Measurements from ENCODE around the gene ZNF710. TPM values are rescaled to one million over a fixed set of nuclear protein-coding genes. Genes with fewer than 3 reads are reported as not detected.

Gene ZNF710
- total and polyA plus RNA-seq, 2 of the 4 experiments (the other 2 are of a cell fraction), result 7.6 to 8.2 TPM

DNA sequence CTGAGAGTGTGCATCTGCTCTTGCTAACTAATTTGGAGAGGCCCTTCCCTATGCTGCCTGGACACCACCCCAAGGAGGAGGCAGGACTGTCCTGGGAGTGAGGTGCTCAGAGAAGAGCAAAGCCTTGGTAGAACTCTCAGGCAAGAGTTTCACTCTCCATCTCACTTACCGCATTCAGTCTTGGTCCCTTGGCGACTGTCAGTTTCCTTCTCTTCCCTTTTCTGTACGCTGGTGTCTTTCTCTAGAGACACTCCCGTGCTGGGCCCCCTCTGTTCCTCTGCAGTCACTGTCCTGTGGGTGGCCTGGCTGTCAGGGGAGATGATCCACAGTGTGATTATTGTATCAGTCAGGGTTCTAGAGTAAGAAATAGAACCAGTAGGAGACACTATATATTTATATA is 57.2 kb downstream of the ZNF710 start:
- Histone ChIP-seq H3K9me1 (ENCODE audit: insufficient read depth, low read length) (peaks cover 23% of the 10 kb centered on the region), H3K23ac (ENCODE audit: low read depth, low read length) (no peak overlapping the region), H3K4me3 (ENCODE audit: insufficient read depth, low read depth, low read length) (no peak overlapping the region), H4K20me1 (ENCODE audit: insufficient read depth, low read length) (peaks cover 25% of the 10 kb centered on the region), H3K4ac (ENCODE audit: low read depth, low read length) (no peak overlapping the region), H3K9me3 (ENCODE audit: control insufficient read depth, insufficient read depth, low read length) (no peaks in the 10 kb centered on the region), H2BK20ac (ENCODE audit: low read depth, low read length) (no peak overlapping the region), H4K5ac (ENCODE audit: low read depth, low read length) (no peak overlapping the region), H3K4me1 (ENCODE audit: control insufficient read depth, insufficient read depth, low read length) (peaks cover 3% of the 10 kb centered on the region; the same call in 1 of the 2 replicates), H4K91ac (ENCODE audit: insufficient read depth, low read depth, low read length) (no peak overlapping the region), H3K79me1 (ENCODE audit: low read depth in 1 of 2, low read length in 2 of 2) (peaks cover 5 to 63% of the 10 kb centered on the region in 2 experiments), H2AK9ac (replicated peaks; ENCODE audit: low read depth, low read length, poor library complexity) (no peak overlapping the region), H2BK5ac (ENCODE audit: low read depth, low read length, poor library complexity, severe bottlenecking) (no peak overlapping the region), H3K18ac (ENCODE audit: low read depth, low read length) (no peak overlapping the region), H2BK15ac (ENCODE audit: low read depth, low read length) (no peak overlapping the region), H2AFZ (replicated peaks; ENCODE audit: low read length, poor library complexity) (no peak overlapping the region), H2AK5ac (ENCODE audit: low read depth, low read length) (no peak overlapping the region), H2BK120ac (ENCODE audit: low read depth, low read length) (no peak overlapping the region), H3K36me3 (ENCODE audit: control insufficient read depth, insufficient read depth, low read length) (no peaks in the 10 kb centered on the region), H3K14ac (replicated peaks; ENCODE audit: low read depth, low read length) (no peak overlapping the region), H3K4me2 (ENCODE audit: low read depth, low read length) (no peak overlapping the region), H4K8ac (ENCODE audit: low read depth in 2 of 2, low read length in 2 of 2) (no peak overlapping the region), H3K27me3 (ENCODE audit: control insufficient read depth, insufficient read depth, low read length) (no peaks in the 10 kb centered on the region), H3K27ac (ENCODE audit: insufficient read depth, low read length) (no peak overlapping the region), H3K9ac (ENCODE audit: low read depth, low read length) (no peak overlapping the region), H3K56ac (ENCODE audit: extremely low read depth, insufficient read depth, low read length) (no peak overlapping the region)
- in situ Hi-C loops (cut with MboI; ENCODE audit: low sequenced_read_pairs), result no loop called here
- CTCF ChIA-PET, result no interaction called here
- DNase-seq (no peak), ATAC-seq (ENCODE audit: low read depth) (no peak)
- intact Hi-C loops (cut with micrococcal nuclease), result no loop called here
- BruUV-seq (replicated peaks), result no TSS peak
- no CpG with 5 or more reads among the region's 4 CpGs for WGBS, 2 experiments (ENCODE audit: extremely low coverage in 2 of 2, insufficient read length in 1 of 2)
- dilution Hi-C loops (cut with HindIII; ENCODE audit: low sequenced_read_pairs, unreplicated experiment), result no loop called here
- TF ChIP-seq MXI1 (IDR thresholded peaks at IDR 0.05; ENCODE audit: borderline replicate concordance, low read depth, low read length) (no peak), CHD1 (IDR thresholded peaks at IDR 0.05; ENCODE audit: low read depth, low read length) (no peak), POLR2A (IDR thresholded peaks at IDR 0.05; ENCODE audit: low read depth, low read length) (no peak), USF2 (IDR thresholded peaks at IDR 0.05; ENCODE audit: low read depth, low read length) (no peak), RFX5 (IDR thresholded peaks at IDR 0.05; ENCODE audit: low read depth, low read length) (no peak), NFE2L2 (IDR thresholded peaks at IDR 0.05; ENCODE audit: low read depth, low read length) (no peak), CEBPB (IDR thresholded peaks at IDR 0.05; ENCODE audit: low read depth, low read length) (no peak), RCOR1 (IDR thresholded peaks at IDR 0.05; ENCODE audit: insufficient replicate concordance, low read length) (no peak), SMC3 (IDR thresholded peaks at IDR 0.05; ENCODE audit: low read depth, low read length) (no peak), MAFK (IDR thresholded peaks at IDR 0.05; ENCODE audit: low read depth, low read length) (no peak), MAZ (IDR thresholded peaks at IDR 0.05; ENCODE audit: borderline replicate concordance, low read depth, low read length) (no peak), RAD21 (IDR thresholded peaks at IDR 0.05; ENCODE audit: low read length) (no peak), BHLHE40 (IDR thresholded peaks at IDR 0.05; ENCODE audit: low read depth, low read length) (no peak), FOS (IDR thresholded peaks at IDR 0.05; ENCODE audit: low read depth, low read length) (no peak)
- TF ChIP-seq, protein P1, sequence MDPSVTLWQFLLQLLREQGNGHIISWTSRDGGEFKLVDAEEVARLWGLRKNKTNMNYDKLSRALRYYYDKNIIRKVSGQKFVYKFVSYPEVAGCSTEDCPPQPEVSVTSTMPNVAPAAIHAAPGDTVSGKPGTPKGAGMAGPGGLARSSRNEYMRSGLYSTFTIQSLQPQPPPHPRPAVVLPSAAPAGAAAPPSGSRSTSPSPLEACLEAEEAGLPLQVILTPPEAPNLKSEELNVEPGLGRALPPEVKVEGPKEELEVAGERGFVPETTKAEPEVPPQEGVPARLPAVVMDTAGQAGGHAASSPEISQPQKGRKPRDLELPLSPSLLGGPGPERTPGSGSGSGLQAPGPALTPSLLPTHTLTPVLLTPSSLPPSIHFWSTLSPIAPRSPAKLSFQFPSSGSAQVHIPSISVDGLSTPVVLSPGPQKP (IDR thresholded peaks at IDR 0.05; ENCODE audit: borderline replicate concordance, low read depth, low read length), result no peak
- TF ChIP-seq, protein P2, sequence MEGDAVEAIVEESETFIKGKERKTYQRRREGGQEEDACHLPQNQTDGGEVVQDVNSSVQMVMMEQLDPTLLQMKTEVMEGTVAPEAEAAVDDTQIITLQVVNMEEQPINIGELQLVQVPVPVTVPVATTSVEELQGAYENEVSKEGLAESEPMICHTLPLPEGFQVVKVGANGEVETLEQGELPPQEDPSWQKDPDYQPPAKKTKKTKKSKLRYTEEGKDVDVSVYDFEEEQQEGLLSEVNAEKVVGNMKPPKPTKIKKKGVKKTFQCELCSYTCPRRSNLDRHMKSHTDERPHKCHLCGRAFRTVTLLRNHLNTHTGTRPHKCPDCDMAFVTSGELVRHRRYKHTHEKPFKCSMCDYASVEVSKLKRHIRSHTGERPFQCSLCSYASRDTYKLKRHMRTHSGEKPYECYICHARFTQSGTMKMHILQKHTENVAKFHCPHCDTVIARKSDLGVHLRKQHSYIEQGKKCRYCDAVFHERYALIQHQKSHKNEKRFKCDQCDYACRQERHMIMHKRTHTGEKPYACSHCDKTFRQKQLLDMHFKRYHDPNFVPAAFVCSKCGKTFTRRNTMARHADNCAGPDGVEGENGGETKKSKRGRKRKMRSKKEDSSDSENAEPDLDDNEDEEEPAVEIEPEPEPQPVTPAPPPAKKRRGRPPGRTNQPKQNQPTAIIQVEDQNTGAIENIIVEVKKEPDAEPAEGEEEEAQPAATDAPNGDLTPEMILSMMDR (conservative IDR thresholded peaks at IDR 0.05; ENCODE audit: low read depth, low read length), result no peak
- POLR2A ChIA-PET (ENCODE audit: unreplicated experiment), result no interaction called here
